GM19395 (cell line): ENCODE data around the gene TTL.

ENCODE experiments used
- ATAC-seq: cut with Tn5 transposase; IDR thresholded peaks from one replicate; pipeline ENCODE4 v1.9.1; 2021; ENCODE audit warnings: mild to moderate bottlenecking, moderate library complexity; ENCODE audit not compliant: unreplicated experiment

Gene TTL

GRCh38 chr2:112580084-112580483, 98.1 kb downstream of the TTL start:
- no peak for ATAC-seq

GRCh38 chr2:112582314-112582746, 100.4 kb downstream of the TTL start:
- ATAC-seq, result no peak

- no peak for ATAC-seq
Measured at GRCh38 chr2:112583497-112584133, 101.7 kb downstream of the TTL start.

- peak; percentile 92 for ATAC-seq
Measured at GRCh38 chr2:112584134-112584890, 102.4 kb downstream of the TTL start, which contains the start of gene CHCHD5. CHCHD5 (plus strand) TSS chr2:112584609; CDS start chr2:112584648, 39 bp downstream.

- no peak for ATAC-seq
Measured at GRCh38 chr2:112584891-112585250, 102.9 kb downstream of the TTL start.

- ATAC-seq, result no peak
Measured at GRCh38 chr2:112585400-112585799, 103.4 kb downstream of the TTL start.

GRCh38 chr2:112585873-112586464, 104.0 kb downstream of the TTL start:
- ATAC-seq, result no peak

- ATAC-seq, result no peak
Measured at GRCh38 chr2:112588611-112589045, 106.7 kb downstream of the TTL start.
